ENCODE data around the gene ARHGEF7.
"Not testable (repeated sequence)": the region's sequence is repeated elsewhere in the genome, so short reads cannot be mapped to it uniquely, and the experiment has no call there.

The ARHGEF7 gene

GRCh38 chr13:111186305-111186935, 71.3 kb downstream of the ARHGEF7 start:
- TF ChIP-seq, protein P1, sequence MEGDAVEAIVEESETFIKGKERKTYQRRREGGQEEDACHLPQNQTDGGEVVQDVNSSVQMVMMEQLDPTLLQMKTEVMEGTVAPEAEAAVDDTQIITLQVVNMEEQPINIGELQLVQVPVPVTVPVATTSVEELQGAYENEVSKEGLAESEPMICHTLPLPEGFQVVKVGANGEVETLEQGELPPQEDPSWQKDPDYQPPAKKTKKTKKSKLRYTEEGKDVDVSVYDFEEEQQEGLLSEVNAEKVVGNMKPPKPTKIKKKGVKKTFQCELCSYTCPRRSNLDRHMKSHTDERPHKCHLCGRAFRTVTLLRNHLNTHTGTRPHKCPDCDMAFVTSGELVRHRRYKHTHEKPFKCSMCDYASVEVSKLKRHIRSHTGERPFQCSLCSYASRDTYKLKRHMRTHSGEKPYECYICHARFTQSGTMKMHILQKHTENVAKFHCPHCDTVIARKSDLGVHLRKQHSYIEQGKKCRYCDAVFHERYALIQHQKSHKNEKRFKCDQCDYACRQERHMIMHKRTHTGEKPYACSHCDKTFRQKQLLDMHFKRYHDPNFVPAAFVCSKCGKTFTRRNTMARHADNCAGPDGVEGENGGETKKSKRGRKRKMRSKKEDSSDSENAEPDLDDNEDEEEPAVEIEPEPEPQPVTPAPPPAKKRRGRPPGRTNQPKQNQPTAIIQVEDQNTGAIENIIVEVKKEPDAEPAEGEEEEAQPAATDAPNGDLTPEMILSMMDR (IDR thresholded peaks at IDR 0.05; ENCODE audit: insufficient read depth, low read length, poor library complexity, severe bottlenecking): no peak
- H3K4me3 ChIP-seq (replicated peaks; ENCODE audit: low read depth, low read length): peak overlapping the region; percentile 70

GRCh38 chr13:111187960-111188541, 72.9 kb downstream of the ARHGEF7 start:
- Histone ChIP-seq H3K36me3 (ENCODE audit: control insufficient read depth, insufficient read depth, low read length) (no peaks in the 10 kb centered on the region), H3K4me3 (replicated peaks; ENCODE audit: low read depth, low read length) (peak overlapping the region; percentile 29; the same call in 1 of the 2 replicates), H3K27me3 (replicated peaks; ENCODE audit: control insufficient read depth, insufficient read depth, low read length) (no peaks in the 10 kb centered on the region)
- DNase-seq (ENCODE audit: extremely low read depth, insufficient read length): no peak
- TF ChIP-seq, protein P1 (IDR thresholded peaks at IDR 0.05; ENCODE audit: insufficient read depth, low read length, poor library complexity, severe bottlenecking): no peak

More at GRCh38 chr13:111186305-111186935, 71.3 kb downstream of the ARHGEF7 start:
- H3K27me3 ChIP-seq (replicated peaks; ENCODE audit: control insufficient read depth, insufficient read depth, low read length): no peaks in the 10 kb centered on the region
- DNase-seq (ENCODE audit: extremely low read depth, insufficient read length): no peak
- no peaks in the 10 kb centered on the region for H3K36me3 ChIP-seq (ENCODE audit: control insufficient read depth, insufficient read depth, low read length)

DNA sequence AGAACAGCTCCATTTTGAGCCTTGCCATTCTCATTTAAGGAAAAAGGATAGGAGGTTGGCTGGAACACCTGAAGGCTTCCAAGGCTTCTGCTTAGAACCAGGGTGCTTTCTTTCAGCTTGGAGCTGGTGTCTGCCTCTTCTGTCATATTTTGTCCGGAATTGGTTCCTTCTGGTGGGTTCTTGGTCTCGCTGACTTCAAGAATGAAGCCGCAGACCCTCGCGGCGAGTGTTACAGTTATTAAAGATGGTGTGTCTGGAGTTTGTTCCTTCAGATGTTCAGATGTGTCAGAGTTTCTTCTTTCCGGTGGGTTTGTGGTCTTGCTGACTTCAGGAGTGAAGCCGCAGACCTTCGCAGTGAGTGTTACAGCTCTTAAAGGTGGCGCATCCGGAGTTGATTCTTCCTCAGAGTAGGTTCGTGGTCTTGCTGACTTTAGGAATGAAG, 74.0 kb downstream of the ARHGEF7 start:
- not testable (repeated sequence) for H3K27me3 ChIP-seq (replicated peaks; ENCODE audit: control insufficient read depth, insufficient read depth, low read length); H3K36me3 ChIP-seq (ENCODE audit: control insufficient read depth, insufficient read depth, low read length); DNase-seq (ENCODE audit: extremely low read depth, insufficient read length); H3K4me3 ChIP-seq (replicated peaks; ENCODE audit: low read depth, low read length)

DNA sequence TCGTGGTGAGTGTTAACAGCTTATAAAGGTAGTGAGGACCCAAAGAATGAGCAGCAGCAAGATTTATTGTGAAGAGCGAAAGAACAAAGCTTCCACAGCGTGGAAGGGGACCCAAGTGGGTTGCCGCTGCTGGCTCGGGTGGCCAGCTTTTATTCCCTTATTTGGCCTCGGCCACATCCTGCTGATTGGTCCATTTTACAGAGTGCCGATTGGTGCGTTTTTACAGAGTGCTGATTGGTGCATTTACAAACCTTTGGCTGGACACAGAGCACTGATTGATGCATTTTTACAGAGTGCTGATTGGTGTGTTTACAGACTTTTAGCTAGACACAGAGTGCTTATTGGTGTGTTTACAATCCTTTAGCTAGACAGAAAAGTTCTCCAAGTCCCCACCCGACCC, 74.4 kb downstream of the ARHGEF7 start:
- not testable (repeated sequence) for H3K27me3 ChIP-seq (replicated peaks; ENCODE audit: control insufficient read depth, insufficient read depth, low read length); H3K36me3 ChIP-seq (ENCODE audit: control insufficient read depth, insufficient read depth, low read length); H3K4me3 ChIP-seq (replicated peaks; ENCODE audit: low read depth, low read length); DNase-seq (ENCODE audit: extremely low read depth, insufficient read length)

DNA sequence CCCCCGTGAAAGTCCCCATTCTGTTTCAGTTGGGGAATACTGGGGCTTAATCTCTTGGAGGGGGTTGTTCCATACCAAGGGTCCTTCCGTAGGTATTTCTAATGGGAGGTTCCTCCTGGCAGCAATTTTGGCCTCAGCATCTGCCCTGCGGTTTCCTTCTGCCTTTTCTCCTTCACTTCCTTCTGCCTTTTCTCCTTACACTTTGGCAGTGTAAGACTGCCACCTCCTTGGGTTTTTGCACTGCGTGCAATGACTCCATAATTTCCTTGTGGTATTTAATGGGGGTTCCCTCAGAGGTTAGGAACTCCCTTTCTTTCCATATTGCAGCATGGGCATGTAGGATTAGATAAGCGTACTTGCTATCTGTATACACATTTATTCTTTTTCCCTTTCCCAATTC, 78.1 kb downstream of the ARHGEF7 start:
- DNase-seq (ENCODE audit: extremely low read depth, insufficient read length); H3K27me3 ChIP-seq (replicated peaks; ENCODE audit: control insufficient read depth, insufficient read depth, low read length); H3K4me3 ChIP-seq (replicated peaks; ENCODE audit: low read depth, low read length); H3K36me3 ChIP-seq (ENCODE audit: control insufficient read depth, insufficient read depth, low read length): not testable (repeated sequence)

DNA sequence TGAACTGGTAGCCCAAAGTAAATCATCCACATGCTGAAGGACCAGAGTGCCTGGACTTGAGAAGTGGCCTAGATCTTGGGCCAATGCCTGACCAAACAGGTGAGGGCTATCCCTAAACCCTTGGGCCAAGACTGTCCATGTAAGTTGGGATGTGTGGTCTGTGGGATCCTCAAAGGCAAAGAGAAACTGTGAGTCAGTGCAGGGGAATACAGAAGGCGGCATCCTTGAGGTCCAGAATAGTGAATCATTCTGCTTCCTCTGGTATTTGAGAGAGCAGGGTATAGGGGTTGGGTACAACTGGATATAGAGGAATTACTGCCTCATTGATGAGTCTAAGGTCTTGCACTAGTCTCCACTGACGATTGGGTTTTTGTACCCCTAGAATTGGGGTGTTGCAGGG, 79.5 kb downstream of the ARHGEF7 start:
- not testable (repeated sequence) for H3K27me3 ChIP-seq (replicated peaks; ENCODE audit: control insufficient read depth, insufficient read depth, low read length); H3K4me3 ChIP-seq (replicated peaks; ENCODE audit: low read depth, low read length); DNase-seq (ENCODE audit: extremely low read depth, insufficient read length); H3K36me3 ChIP-seq (ENCODE audit: control insufficient read depth, insufficient read depth, low read length)

DNA sequence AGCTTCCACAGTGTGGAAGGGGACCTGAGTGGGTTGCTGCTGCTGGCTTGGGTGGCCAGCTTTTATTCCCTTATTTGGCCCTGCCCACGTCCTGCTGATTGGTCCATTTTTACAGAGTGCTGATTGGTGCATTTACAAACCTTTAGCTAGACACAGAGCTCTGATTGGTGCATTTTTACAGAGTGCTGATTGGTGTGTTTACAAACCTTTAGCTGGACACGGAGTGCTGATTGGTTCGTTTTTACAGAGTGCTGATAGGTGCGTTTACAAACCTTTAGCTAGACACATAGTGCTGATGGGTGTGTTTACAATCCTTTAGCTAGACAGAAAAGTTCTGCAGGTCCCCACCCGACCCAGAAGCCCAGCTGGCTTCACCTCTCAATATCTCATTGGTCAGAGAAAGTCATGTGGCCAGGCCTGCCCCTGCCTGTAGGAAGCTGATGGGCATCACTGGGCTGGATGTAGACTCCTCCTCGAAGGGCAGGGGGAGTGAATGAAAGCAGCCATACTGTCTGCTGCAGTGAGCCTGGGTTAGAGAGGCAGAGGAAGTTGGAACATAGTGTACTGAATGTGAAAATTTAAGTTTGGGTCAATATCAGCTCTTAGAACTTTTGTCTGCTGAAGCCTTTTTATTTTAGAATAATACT, 83.7 kb downstream of the ARHGEF7 start:
- DNase-seq (ENCODE audit: extremely low read depth, insufficient read length); H3K27me3 ChIP-seq (replicated peaks; ENCODE audit: control insufficient read depth, insufficient read depth, low read length); H3K36me3 ChIP-seq (ENCODE audit: control insufficient read depth, insufficient read depth, low read length); H3K4me3 ChIP-seq (replicated peaks; ENCODE audit: low read depth, low read length): not testable (repeated sequence)

DNA sequence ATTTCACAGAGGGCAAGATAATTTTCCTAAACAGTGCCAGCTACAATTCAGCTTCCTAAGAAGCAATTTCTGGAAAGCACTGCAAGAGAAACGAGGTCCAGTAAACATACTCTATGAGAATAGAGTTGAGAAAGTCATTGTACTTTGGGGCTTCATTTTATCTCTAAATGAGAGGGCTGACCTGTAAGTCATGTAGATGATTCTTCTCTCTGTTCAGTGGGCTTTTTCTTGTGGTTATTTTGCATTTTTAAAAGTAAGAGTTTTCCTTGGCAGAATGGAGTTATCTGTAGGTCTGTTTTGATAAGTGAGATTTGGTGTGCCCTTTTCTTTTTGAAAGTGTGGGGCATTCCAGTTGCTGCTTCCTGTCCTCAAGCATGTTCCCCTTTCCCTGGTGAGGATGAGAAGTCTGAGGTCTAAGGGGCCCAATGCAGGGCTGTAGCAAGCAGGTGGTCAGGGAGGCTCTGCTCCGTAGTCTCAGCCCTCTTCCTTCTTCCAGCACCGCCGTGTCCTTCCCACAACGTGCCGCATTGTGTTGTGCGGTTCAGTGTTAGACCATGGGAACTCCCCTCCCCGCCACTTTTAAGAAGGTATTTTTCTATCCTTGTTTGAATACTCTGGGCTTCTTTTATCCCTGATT, 86.3 kb downstream of the ARHGEF7 start:
- TF ChIP-seq, protein P1 (IDR thresholded peaks at IDR 0.05; ENCODE audit: insufficient read depth, low read length, poor library complexity, severe bottlenecking): no peak
- DNase-seq (ENCODE audit: extremely low read depth, insufficient read length): no peak
- Histone ChIP-seq H3K4me3 (replicated peaks; ENCODE audit: low read depth, low read length) (no peak overlapping the region), H3K27me3 (replicated peaks; ENCODE audit: control insufficient read depth, insufficient read depth, low read length) (no peaks in the 10 kb centered on the region), H3K36me3 (ENCODE audit: control insufficient read depth, insufficient read depth, low read length) (peaks cover 8% of the 10 kb centered on the region)

All from GM06990 (cell line).